ENCODE results near the gene NUMB.

The NUMB gene

GRCh38 chr14:73261520-73262426 is 196.6 kb downstream of the NUMB start:
- H3K9me3 ChIP-seq (ENCODE audit: control insufficient read depth, low read length): no peaks in the 10 kb centered on the region
- H3K27ac ChIP-seq: no peak overlapping the region
- no peaks in the 10 kb centered on the region for H3K36me3 ChIP-seq (ENCODE audit: control insufficient read depth, insufficient read depth, low read length)
- no peak overlapping the region for H2AFZ ChIP-seq
- H3K4me2 ChIP-seq (ENCODE audit: low read length): no peak overlapping the region
- H3K27me3 ChIP-seq (ENCODE audit: control insufficient read depth, insufficient read depth, low read length): no peaks in the 10 kb centered on the region
- H3K79me2 ChIP-seq: no peaks in the 10 kb centered on the region
- H3K9ac ChIP-seq: no peak overlapping the region
- TF ChIP-seq CTCF (IDR thresholded peaks at IDR 0.05): no peak
- no peaks in the 10 kb centered on the region for H3K4me1 ChIP-seq
- no peak overlapping the region for H3K4me3 ChIP-seq (ENCODE audit: low read depth, low read length)

GRCh38 chr14:73261075-73261474 is 197.3 kb downstream of the NUMB start:
- TF ChIP-seq CTCF (IDR thresholded peaks at IDR 0.05): no peak
- no peaks in the 10 kb centered on the region for H3K27me3 ChIP-seq (ENCODE audit: control insufficient read depth, insufficient read depth, low read length)
- no peaks in the 10 kb centered on the region for H3K36me3 ChIP-seq (ENCODE audit: control insufficient read depth, insufficient read depth, low read length)
- no peak overlapping the region for H3K9ac ChIP-seq
- no peaks in the 10 kb centered on the region for H3K4me1 ChIP-seq
- H3K9me3 ChIP-seq (ENCODE audit: control insufficient read depth, low read length): no peaks in the 10 kb centered on the region
- no peak overlapping the region for H2AFZ ChIP-seq
- no peak overlapping the region for H3K27ac ChIP-seq
- no peak overlapping the region for H3K4me2 ChIP-seq (ENCODE audit: low read length)
- H3K79me2 ChIP-seq: no peaks in the 10 kb centered on the region
- no peak overlapping the region for H3K4me3 ChIP-seq (ENCODE audit: low read depth, low read length)

- no peaks in the 10 kb centered on the region for H3K9me3 ChIP-seq (ENCODE audit: control insufficient read depth, low read length)
- H3K79me2 ChIP-seq: no peaks in the 10 kb centered on the region
- H3K27me3 ChIP-seq (ENCODE audit: control insufficient read depth, insufficient read depth, low read length): no peaks in the 10 kb centered on the region
- no peak overlapping the region for H3K4me3 ChIP-seq (ENCODE audit: low read depth, low read length)
- H2AFZ ChIP-seq: no peak overlapping the region
- H3K27ac ChIP-seq: no peak overlapping the region
- H3K36me3 ChIP-seq (ENCODE audit: control insufficient read depth, insufficient read depth, low read length): no peaks in the 10 kb centered on the region
- H3K4me1 ChIP-seq: no peaks in the 10 kb centered on the region
- no peak overlapping the region for H3K9ac ChIP-seq
- no peak overlapping the region for H3K4me2 ChIP-seq (ENCODE audit: low read length)
- no peak for TF ChIP-seq CTCF (IDR thresholded peaks at IDR 0.05)
These were observed 197.8 kb downstream of the NUMB start for GRCh38 chr14:73260574-73260973.

- H3K4me2 ChIP-seq (ENCODE audit: low read length): no peak overlapping the region
These were observed 198.5 kb downstream of the NUMB start for GRCh38 chr14:73259837-73260236.

More at GRCh38 chr14:73259837-73260236, 198.5 kb downstream of the NUMB start:
- no peaks in the 10 kb centered on the region for H3K27me3 ChIP-seq (ENCODE audit: control insufficient read depth, insufficient read depth, low read length)
- no peak overlapping the region for H3K27ac ChIP-seq
- TF ChIP-seq CTCF (IDR thresholded peaks at IDR 0.05): no peak
- H3K9me3 ChIP-seq (ENCODE audit: control insufficient read depth, low read length): no peaks in the 10 kb centered on the region
- H3K4me1 ChIP-seq: no peaks in the 10 kb centered on the region
- H2AFZ ChIP-seq: no peak overlapping the region
- H3K79me2 ChIP-seq: no peaks in the 10 kb centered on the region
- no peak overlapping the region for H3K9ac ChIP-seq
- H3K4me3 ChIP-seq (ENCODE audit: low read depth, low read length): no peak overlapping the region
- no peaks in the 10 kb centered on the region for H3K36me3 ChIP-seq (ENCODE audit: control insufficient read depth, insufficient read depth, low read length)

Data from parathyroid adenoma (tissue), 2 donors.